GM15510 (cell line): ENCODE data around the gene HDHD5.

Experiments used
- POLR2A ChIP-seq: IDR thresholded peaks from 3 replicates; pipeline ENCODE4 v1.6.1; 2011; ENCODE audit warnings: borderline replicate concordance; ENCODE audit not compliant: insufficient read length; ENCODE audit errors: extremely low read depth

The HDHD5 gene

DNA sequence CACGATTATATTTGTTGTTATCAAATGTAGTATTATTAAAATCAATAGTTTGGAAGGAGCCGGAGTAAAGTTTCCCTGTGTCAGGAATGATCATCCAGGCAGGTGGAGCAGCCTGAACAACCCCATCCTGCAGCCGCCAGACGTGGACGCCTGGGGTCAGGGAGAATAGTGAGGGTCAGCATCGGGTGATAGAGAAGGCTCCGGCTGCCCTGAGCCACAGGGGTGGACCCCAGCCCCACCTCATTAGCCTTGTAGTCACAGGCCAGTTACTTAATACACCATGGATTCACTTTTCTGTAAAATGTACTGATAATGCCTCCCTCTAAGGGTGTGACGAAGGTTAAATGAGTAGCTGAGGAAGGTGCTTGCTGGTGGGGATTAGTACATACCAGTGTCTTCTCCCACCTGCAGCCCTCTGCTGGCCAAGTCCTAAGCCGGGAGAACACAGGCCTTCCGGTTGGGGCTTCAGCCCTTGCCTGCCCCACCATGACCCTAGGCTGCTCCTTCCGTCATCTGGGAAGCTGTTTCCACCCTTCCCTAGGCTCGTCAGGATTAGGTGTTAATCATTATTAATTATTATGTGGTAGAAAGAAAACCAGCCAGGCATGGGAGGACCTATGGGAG, 52.8 kb downstream of the HDHD5 start:
- TF ChIP-seq POLR2A = no peak

DNA sequence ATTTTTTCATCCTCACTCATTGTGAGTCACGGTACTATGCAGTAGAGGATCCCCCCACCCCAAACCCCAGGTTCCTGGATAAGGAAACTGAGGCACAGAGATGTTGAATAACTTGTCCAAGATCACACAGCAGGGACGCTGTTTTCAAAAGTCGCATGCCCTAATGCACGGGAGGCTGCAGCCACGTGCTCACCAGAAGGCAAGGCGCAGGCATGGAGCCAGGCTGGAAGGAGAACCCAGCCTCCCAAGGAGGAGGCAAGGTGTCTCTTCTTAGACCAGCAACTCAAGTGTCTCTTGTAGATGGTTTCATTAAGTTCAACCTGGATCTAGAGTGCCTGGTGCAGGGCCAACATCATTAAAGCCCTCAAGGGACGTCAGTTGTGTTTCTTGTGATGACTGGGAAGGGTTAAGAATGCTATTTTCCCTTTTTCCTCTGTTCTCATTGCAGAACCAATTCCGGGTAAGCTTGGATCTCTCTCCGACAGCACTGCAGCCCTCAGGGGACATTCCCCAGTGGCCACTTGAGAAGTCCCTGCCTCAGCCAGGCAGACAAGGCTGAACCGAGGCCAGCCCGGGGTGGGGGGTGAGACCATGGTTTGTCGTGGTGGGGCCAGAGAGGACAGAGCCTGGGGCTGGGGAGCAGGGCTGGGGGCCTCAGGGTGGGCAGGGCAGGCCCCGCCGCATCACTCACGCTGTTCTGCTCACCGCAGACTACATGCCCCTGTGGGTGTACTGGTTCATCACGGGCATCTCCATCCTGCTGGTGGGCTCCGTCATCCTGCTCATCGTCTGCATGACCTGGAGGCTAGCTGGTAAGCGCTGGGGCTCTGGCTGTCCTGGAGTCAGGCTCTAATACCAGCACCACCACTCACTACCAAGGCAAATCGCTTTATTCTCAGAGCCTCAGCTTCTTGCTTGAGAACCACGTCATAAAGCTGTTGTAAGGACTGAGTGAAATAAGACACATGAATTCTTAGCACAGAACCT, 53.6 kb downstream of the HDHD5 start:
- TF ChIP-seq POLR2A = no peak

DNA sequence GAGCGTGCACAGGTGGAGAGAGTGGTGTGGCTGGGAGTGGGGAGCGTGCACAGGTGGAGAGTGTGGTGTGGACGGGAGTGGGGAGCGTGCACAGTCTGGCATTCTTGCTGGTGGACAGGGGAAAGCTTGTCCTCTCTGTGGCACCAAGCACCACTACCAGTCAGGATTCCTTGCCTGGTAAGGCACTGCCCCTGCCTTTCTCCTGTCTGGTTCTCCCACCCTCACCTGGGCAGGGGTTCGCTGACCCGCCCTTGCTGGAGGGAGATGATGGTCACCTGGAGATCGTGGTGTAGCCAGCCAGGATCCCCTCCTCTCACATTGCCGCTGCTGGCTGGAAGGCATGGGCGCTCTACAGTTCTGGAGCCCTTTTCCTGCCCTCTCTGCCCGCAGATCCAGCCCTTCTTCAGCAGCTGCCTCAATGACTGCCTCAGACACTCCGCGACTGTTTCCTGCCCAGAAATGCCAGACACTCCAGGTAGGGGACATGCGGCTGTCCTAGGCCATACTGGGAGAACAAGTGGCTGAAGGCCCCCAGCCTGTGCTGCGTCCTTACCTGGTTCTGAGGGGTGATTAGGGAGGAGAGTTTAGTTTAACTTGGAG, 54.6 kb downstream of the HDHD5 start:
- TF ChIP-seq POLR2A = no peak

DNA sequence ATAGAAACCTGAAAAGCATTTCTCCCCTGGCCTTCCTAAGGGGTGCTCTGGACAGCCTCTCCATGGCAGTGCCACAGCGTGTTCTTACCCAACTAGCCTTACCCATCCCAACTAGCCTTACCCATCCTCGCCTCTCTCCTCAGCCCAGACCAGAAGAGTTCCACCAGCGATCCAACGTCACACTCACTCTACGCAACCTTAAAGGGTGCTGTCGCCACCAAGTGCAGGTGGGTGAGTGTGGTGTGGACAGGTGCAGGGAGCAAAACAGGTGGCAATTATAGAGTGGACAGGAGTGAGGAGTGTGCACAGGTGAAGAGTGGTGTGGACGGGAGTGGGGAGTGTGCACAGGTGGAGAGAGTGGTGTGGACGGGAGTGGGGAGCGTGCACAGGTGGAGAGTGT, 55.7 kb downstream of the HDHD5 start:
- TF ChIP-seq POLR2A = no peak

DNA sequence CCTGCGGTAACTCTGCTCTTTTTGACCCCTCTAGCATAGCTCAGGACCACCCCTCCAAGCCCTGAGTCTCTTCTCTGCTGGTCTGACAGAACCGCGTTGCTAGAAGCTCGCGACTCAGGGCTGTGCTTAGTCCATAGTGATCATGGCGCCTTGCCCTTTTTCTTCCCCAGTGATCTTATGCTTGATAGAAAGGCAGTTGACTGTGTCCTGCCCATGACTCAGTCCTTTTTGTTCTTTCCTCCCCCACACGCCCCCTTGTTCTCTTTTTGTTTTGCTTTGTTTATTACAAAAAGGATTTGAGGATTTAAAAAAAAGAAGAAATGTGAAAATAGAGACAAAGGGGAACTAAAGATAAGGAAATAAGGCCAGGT, 56.8 kb downstream of the HDHD5 start:
- TF ChIP-seq POLR2A = no peak

DNA sequence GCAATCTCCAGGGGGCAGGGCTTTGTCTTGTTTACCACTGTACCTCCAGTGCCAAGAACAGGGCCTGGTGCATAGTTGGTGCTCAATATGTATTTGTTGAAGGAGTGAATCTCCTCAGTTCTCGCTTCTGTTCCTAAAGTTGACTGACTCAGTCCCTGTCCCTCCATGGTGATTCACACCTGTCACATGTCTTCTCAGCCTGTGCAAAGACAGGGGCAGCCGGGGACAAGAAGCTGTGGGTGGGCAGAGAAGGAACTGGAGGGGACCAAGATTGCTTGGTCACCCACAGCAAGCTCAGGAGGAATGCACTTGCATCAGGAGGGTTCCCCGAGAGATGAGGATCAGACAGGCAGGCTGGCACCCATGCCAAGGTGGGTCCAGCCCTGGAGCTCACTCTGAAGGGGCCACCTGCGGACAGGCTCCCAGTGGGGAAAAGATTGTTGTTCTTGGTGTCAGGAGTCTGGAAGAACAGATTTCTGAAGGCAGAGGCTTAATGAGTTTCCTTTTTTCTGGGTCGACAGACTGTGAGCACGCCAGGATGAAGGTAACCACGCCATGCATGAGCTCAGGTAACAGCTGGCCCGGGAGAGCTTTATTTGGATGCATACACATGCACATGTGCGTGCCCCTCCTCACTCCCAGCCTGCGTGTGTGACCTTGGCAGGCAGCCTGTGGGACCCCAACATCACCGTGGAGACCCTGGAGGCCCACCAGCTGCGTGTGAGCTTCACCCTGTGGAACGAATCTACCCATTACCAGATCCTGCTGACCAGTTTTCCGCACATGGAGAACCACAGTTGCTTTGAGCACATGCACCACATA, 57.4 kb downstream of the HDHD5 start:
- no peak for TF ChIP-seq POLR2A

DNA sequence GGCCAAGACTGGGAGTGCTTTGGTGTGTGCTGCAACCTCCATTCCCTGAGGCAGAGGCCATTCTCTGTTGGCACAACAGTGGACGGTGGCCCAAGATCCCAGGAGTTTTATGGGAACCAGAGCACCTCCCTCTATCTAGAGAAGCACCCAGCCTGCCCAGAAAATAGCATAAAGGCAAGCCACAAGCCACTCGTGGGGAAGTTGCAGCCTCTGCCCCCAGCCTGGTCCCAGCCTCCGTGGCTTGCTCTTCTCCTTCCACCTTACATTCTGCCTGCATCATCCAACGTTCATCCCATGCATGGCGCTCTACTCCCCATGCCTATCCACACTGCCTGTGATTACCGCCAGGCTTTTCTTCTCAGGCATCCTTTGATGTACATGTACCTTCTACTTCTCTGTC, 58.5 kb downstream of the HDHD5 start:
- no peak for TF ChIP-seq POLR2A

DNA sequence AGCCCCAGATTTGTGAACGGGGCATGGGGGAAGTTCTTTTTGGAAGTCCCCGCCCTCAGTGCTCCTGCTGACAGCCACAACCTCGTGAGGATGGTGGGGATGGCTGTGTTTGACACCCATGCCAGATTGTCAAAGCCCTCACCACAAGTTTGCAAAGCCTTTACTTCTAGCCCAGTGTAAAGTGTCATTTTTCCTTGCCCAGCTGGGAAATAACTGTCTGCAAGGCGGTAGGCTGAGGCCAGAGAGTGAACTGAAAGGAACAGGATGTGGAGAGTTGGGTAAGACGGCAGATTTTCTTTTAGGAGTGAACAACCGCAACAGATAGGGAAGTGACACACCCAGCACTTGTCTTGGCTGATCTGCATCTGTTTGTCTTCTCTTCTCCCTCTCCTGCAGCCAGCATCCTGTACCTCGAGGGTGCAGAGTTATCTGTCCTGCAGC, 60.7 kb downstream of the HDHD5 start:
- no peak for TF ChIP-seq POLR2A

DNA sequence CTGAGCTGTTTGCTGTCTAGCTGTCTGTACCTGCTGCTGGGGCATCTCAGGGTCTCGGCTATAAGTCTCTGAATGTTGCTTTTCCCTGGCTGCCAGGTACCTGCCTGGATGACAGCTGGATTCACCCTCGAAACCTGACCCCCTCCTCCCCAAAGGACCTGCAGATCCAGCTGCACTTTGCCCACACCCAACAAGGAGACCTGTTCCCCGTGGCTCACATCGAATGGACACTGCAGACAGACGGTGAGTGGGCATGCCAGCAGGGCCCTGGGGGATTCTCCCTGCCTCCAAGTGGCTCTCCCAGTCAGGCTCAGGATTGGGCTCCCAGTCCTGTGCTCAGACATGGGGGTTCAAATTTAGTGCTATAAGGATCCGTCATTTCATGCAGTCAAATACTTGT, 61.4 kb downstream of the HDHD5 start:
- no peak for TF ChIP-seq POLR2A

DNA sequence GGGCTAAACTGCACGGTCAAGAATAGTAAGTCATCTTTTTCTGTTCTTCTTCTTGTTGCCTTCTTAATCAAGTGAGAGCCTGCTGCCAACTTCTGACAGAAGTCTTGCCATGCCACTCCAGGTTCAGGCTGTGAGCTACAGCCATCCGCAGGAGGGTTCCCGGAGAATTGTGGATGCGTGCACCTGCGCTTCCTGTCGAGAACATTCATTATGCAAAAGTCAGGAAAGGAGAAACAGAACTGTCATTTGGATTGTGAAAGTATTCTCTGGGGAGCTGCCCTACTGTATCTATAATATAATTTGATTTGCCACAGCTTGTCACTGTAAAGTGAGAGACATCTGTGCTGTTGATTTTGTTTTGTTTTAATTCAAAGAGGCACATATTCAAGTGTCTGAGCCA, 62.0 kb downstream of the HDHD5 start:
- TF ChIP-seq POLR2A = no peak

DNA sequence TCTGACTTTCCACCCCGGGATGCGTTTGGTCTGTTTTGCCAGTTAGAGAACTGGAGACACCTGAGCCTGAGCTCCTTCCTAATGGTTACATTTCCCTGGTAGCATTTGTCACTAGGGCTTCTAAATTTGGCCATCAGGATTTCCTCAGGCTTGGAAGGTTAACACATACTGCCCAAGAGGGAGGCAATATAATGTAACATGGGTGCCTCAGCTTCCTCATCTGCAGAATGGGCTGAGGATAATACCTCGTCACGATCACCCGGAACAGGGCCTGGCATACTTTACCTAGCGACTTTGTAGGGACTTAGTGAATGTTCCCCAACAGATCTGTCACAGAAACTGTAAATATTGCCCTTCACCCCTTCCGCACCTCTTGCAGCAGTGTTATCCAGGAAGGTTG, 63.0 kb downstream of the HDHD5 start:
- TF ChIP-seq POLR2A = no peak

DNA sequence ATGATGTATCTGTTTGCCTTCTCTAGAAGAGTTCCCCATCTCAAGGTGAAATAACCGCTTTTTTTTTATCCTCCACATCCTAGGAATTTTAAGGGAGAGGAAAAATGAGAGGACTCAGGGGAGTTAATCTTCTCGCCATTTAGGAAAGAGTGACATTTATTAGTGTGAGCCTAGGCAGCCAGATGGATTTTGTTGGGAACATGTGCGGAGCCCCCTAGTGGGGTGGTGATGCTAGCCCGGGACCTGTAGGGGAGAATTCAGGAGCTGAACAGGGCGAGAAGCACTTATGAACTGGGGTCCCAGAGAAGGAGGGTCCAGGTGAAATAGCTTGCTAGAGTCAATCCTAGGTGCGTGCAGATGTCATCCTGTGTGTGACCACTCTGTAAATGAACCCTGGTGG, 63.5 kb downstream of the HDHD5 start:
- no peak for TF ChIP-seq POLR2A

DNA sequence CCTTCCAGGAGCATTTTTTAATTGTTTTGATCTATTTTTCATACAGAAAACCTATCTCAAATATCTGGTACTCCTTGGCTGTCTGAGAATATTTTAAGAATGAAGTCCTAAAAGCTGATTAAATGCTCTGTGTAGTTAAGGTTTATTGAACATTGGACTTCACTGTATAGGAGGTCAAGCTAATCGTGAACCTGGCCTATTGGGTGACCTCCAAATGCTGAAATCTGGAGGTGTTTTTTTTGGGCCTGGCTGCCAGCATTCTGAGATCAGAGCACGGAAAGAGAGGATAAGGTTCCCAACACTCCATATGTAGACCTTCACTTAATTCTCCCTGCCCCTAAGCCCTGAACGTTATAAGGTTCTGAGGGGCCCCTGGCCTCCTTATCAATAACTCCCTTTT, 66.0 kb downstream of the HDHD5 start:
- no peak for TF ChIP-seq POLR2A

DNA sequence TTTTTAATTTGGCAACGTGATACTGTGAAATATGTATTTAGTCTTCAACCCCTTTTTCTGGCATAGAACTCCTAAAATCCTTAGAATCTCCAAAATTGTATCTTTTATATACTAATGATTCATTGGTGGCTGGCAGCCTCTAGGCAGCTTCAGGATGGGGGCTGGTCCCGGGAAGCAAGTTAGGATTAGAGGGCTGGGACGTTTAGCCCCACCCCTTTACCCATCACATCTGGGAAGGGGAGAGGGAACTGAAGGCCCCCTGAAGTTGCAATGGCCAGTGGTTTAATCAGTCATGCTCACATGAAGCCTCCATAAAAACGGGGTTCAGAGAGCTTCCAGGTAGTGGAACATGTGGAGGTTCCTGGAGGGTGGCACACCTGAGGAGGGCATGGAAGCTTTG, 67.2 kb downstream of the HDHD5 start:
- TF ChIP-seq POLR2A = no peak

DNA sequence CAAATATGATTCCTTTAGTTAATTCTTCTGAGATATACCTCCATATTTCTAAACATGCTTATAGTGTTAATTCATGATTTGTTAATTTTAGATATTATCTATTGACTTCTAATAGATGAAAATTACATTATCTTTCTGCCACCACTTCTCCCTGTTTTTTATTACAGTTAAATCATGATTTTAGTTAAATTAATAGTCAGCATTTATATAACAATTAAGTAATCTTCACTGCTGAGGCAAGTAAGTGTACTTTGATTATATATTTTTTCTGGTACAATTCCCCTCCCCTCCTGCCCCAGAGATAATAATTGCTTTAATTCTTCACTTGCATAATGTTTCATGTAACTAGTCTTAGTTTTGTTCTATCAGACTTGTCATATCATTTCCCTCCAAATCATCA, 68.5 kb downstream of the HDHD5 start:
- no peak for TF ChIP-seq POLR2A
